ENCODE measurements around the gene SEMA7A.

DNA sequence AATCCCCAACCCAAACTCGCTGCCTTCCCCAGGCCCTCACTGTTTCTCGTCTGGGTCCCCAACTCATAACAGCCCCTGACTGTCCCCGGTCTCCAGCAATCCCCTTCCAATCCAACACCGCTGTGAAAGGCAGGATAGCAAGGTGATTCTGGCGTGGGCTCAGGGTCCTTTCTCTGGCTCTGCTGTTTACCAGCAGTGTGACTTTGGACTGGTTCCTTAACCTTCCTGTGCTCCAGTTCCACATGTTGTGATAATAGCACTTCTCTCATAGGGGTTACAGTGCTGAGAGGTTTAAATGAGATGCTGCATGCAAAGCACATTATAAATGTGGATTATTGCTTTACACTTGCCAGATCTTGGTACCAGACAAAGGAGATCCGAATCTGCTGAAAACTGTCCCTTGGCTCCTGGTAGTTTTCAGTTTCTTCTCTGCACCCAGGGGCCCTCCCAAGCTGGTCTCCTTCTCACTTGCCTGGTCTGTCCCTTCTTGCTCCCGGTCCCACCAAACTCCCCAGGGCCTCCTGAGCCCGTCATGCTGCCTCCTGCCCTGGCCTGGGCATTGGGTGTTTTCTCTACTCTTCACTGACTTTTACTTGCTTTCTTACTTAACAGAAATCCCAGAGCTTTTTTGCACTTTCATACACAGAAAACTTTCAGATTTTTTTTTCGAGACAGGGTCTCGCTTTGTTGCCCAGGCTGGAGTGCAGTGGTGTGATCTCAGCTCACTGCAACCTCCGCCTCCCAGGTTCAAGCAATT, 39.5 kb downstream of the SEMA7A start:
- TF ChIP-seq, protein P1, sequence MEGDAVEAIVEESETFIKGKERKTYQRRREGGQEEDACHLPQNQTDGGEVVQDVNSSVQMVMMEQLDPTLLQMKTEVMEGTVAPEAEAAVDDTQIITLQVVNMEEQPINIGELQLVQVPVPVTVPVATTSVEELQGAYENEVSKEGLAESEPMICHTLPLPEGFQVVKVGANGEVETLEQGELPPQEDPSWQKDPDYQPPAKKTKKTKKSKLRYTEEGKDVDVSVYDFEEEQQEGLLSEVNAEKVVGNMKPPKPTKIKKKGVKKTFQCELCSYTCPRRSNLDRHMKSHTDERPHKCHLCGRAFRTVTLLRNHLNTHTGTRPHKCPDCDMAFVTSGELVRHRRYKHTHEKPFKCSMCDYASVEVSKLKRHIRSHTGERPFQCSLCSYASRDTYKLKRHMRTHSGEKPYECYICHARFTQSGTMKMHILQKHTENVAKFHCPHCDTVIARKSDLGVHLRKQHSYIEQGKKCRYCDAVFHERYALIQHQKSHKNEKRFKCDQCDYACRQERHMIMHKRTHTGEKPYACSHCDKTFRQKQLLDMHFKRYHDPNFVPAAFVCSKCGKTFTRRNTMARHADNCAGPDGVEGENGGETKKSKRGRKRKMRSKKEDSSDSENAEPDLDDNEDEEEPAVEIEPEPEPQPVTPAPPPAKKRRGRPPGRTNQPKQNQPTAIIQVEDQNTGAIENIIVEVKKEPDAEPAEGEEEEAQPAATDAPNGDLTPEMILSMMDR (conservative IDR thresholded peaks at IDR 0.05; ENCODE audit: low read depth, low read length): no peak
- TF ChIP-seq EZH2 (IDR thresholded peaks at IDR 0.05; ENCODE audit: low read length, unreplicated experiment) (no peak), EZH2phosphoT487 (IDR thresholded peaks at IDR 0.05; ENCODE audit: borderline replicate concordance, low read length) (no peak)
